ENCODE data around the gene CD300H. TPM values are rescaled to one million over a fixed set of nuclear protein-coding genes. Genes with fewer than 3 reads are reported as not detected.
"Not testable (repeated sequence)": the region's sequence is repeated elsewhere in the genome, so short reads cannot be mapped to it uniquely, and the experiment has no call there.

CD300H gene
- total RNA-seq, 1 experiment from 2014 or later = not detected

DNA sequence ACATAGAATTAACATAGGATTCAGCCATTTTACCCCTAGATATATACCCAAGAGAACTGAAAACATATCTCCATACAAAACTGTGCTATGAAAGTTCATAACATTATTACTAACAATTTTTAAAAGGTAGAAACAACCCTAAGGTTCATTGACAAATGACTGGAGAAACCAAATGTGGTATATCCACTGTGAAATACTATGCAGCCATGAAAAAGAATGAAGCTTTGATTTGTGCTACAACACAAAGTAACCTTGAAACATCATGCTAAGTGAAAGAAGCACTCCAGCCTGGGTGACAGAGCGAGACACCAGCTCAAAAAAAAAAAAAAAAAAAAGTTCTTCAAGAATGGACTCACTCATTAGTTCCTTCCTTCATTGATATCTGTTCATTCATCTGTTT, 24.2 kb upstream of the CD300H start:
- DNase-seq (ENCODE audit: extremely low read depth, low read depth) = no peak

DNA sequence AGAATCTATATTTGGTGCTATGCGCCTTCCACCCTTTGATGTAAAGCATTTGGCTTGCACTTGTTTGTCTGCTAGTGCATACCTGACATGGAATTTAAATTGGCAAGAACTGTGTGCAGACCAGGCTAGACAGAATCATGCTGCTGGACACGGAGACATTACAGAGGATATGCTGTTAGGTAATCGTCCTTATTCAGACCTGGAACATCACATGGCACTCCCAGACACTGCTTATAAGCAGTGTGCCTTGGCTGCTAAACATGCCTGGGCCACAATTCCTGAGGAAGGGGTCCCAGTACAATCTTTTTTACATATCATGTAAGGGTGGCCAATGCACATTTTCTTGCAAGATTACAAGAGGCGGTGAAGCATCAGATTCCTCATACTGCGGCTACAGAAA, 18.4 kb upstream of the CD300H start:
- no peak for DNase-seq (ENCODE audit: extremely low read depth, low read depth)

DNA sequence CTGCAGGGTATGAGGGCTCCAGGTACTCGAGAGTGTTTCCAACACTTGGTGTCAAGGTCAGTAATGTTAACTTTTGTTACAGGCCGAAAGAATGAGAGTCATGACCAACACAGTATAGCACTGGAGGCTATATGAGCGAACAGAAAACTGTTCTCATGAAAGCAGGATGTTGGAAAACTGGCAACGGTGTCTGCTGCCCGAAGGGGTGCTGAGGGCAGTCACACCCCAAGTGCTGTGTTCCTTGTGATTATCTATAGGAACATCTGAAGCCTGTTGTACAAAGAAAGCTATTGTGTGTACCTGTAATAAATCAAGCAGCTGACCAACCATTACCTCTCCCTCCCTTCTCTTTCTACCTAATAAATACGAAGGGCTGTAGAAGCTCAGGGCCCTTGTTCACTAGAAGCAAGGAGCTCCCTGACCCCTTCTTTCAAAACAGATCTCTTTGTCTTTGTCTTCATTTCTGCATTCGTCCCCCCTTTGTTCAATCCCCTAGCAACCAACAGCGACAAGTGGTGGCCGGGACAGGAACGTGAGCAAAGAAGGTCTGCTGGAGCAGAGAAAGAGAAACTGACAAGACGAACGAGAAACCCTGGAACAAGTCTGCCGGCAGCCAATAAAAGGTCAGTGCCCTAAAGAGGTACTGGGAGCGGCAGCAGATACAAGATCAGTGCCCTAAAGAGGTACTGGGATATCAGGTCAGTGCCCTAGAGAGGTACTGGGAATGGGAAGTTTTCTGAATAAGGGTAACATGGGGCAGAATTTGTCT, 17.2 kb upstream of the CD300H start:
- no peak for DNase-seq (ENCODE audit: extremely low read depth, low read depth)

- no peak for DNase-seq (ENCODE audit: extremely low read depth, low read depth)
These were observed 15.3 kb upstream of the CD300H start for GRCh38 chr17:74582633-74583032.

DNA sequence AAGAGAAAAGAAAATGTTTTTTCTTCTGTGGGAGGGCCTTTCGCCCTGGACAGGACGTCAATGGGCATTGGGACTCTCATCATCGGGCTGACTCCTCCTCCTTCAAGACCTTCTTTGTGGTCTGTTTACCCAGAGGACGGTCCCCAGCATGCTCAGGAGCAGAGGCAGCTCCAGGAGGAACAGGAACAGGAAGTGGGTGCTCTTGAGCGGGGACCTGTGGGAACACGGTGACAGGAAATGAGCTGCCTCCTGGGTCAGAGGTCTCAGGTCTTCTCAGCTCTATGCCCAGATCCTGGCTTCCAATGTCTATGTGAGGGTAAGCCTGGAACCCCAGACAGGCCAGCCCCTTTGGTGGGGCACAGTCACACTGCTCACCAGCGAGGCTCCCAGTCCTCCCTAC, 12.6 kb upstream of the CD300H start:
- DNase-seq (ENCODE audit: extremely low read depth, low read depth) = no peak

GRCh38 chr17:74578979-74579378, 11.7 kb upstream of the CD300H start:
- no peak for DNase-seq (ENCODE audit: extremely low read depth, low read depth)

GRCh38 chr17:74574489-74575142, 7.3 kb upstream of the CD300H start:
- no peak for DNase-seq (ENCODE audit: extremely low read depth, low read depth)

DNA sequence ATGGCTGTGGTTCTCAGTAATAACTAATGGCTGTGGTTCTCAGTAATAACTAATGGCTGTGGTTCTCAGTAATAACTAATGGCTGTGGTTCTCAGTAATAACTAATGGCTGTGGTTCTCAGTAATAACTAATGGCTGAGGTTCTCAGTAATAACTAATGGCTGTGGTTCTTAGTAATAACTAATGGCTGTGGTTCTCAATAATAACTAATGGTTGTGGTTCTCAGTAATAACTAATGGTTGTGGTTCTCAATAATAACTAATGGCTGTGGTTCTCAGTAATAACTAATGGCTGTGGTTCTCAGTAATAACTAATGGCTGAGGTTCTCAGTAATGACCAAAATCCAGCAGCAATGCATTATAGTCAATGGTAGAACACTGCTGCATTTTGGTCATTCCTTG, 6.3 kb upstream of the CD300H start:
- DNase-seq (ENCODE audit: extremely low read depth, low read depth) = not testable (repeated sequence)

GRCh38 chr17:74573169-74573568, 5.9 kb upstream of the CD300H start:
- no peak for DNase-seq (ENCODE audit: extremely low read depth, low read depth)

DNA sequence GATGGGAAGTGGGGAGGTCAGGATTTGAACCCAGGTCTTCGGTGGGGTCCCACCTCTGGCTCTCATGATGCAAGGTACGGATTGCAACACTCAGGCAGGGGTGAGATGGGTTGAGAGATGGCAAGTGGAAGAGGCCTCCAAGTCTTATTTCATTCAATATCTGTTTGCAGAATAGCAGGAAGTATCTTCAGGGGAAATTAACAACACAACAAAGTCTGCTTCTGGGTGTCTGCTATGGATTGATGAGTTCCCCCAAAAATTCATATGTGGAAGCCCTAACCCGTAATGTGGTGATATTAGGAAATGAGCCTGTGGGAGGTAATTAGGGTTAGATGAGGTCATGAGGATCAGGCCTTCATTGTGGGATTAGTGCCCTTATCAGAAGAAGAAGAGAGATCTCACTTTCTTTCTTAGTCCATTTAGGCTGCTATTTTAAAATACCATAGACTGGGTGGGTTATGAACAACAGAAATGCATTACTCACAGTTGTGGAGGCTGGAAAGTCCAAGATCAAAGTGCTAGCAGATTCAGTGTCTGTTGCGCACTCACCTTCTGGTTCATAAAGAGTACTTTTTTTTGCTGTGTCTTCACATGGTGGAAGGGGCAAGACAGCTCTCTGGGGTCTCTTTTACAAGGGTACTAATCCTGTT, 4.4 kb upstream of the CD300H start:
- no peak for DNase-seq (ENCODE audit: extremely low read depth, low read depth)

GRCh38 chr17:74569020-74570003, 2.0 kb upstream of the CD300H start:
- peak; percentile 96 for DNase-seq (ENCODE audit: extremely low read depth, low read depth)

DNA sequence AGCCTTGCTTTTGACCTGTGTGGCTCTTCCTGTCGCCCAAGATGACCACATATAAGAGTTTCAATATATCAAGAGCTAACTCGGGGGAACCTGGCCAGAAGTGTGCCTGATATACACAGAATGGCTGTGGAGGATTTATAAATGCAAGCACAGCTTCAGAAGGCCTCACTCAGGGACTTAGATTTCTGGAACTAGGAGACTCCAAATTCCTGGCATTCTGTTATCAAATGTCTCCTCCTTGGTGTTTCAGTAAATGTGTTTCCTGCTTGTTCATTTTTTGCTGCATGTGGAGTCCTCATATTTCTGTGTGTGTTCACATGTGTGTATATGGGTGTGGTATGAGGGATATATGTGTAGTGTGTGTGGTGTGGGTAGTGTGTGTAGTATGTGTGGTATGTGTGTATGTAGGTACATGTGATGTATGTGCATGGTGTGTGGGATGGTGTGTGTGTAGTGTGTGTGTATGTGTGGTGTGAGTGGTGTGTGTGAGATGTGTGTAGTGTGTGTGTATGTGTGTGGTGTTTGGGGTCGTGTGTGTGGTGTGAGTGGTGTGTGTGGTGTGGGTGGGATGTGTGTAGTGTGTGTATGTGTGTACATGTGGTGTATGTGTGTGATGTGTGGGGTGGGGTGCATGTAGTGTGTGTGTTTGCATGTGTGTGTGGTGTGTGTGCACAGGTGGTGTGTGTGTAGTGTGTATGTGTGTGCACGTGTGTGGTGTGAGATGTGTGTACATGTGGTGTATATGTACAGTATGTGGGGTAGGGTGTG, 981 bp upstream of the CD300H start:
- no peak for DNase-seq (ENCODE audit: extremely low read depth, low read depth)

DNA sequence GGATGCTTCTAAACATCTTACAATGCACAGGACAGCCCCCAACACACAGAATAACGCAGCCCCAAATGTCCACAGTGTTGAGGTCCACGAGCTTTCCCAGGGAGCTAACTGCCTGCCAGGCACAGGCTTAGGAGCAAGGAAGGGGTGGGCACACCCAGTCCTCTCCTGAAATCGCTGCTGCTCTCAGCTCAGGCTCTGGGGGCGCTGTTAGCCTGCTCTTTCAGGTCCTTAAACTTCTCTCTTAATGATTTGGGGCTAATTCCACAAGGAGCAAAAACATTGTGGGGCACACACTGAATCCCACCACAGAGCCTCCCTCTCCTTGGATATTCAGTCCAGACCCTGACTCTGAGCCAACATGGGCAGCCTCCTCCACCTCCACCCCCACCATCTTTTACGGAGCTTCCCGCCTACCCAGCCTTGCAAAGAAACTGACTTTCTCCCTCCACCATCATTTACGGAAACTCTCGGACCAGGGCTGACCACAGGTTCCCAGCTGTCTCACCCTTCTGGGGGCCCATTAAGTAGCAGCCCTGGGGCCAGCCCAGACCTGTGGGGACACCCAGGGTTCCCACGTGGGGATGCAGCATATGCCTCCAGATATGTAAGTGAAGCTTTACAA, 1.1 kb downstream of the CD300H start:
- DNase-seq (ENCODE audit: extremely low read depth, low read depth) = peak; percentile 48

GRCh38 chr17:74565126-74565525, 2.2 kb downstream of the CD300H start:
- DNase-seq (ENCODE audit: extremely low read depth, low read depth) = no peak

GRCh38 chr17:74563358-74563757, 4.0 kb downstream of the CD300H start:
- DNase-seq (ENCODE audit: extremely low read depth, low read depth) = no peak

GRCh38 chr17:74561586-74561985, 5.7 kb downstream of the CD300H start:
- no peak for DNase-seq (ENCODE audit: extremely low read depth, low read depth)

- no peak for DNase-seq (ENCODE audit: extremely low read depth, low read depth)
These were observed 8.3 kb downstream of the CD300H start for GRCh38 chr17:74558882-74559519.

- not testable (repeated sequence) for DNase-seq (ENCODE audit: extremely low read depth, low read depth)
These were observed 8.9 kb downstream of the CD300H start for GRCh38 chr17:74558402-74558801.

DNA sequence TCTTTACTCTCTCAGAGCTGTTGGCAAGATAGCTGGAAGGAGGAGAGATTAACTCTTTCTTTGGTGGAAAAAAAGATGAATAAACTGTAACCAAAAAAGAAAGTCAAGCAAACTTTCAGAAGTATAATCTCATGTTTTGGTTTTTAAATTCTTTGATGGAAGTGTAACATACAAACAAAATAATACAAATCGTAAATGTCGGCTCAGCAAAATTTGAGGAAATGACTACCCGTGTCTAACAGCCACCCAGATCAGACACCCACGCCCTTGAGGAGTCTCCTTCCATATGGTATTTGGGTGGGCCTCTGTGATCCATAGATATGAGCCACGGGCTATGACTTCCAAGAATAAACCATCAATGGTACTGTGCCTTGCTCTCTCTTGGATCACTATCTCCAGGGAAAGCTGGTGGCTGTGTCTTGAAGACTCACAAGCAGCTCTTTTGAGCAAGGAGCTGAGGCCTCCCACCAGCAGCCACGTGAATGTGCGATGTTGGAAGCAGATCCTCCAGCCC, 11.8 kb downstream of the CD300H start:
- DNase-seq (ENCODE audit: extremely low read depth, low read depth) = no peak
